Activated CD8-positive, alpha-beta memory T cell treated with anti-CD3 and anti-CD28 coated beads, Interleukin-2, amount 50 U/mL, for 1 hour (primary cell): Measurements from ENCODE around the gene RAB11FIP4.

Experiments
- DNase-seq: peaks from one replicate; pipeline ENCODE4 v3.0.0-alpha.2; 2020; ENCODE audit errors: extremely low read depth

RAB11FIP4 gene

GRCh38 chr17:31405890-31406371, 14.5 kb downstream of the RAB11FIP4 start:
- DNase-seq, result no peak

- DNase-seq, result no peak
Measured at GRCh38 chr17:31408586-31408985, 17.1 kb downstream of the RAB11FIP4 start.

GRCh38 chr17:31411707-31412285, 20.3 kb downstream of the RAB11FIP4 start:
- no peak for DNase-seq

GRCh38 chr17:31412511-31412910, 21.0 kb downstream of the RAB11FIP4 start:
- no peak for DNase-seq

- no peak for DNase-seq
Measured at GRCh38 chr17:31413081-31413799, 21.8 kb downstream of the RAB11FIP4 start.

GRCh38 chr17:31413874-31414549, 22.5 kb downstream of the RAB11FIP4 start:
- DNase-seq, result no peak

GRCh38 chr17:31414550-31414918, 23.1 kb downstream of the RAB11FIP4 start:
- DNase-seq, result no peak

GRCh38 chr17:31415004-31415454, 23.6 kb downstream of the RAB11FIP4 start:
- no peak for DNase-seq

- DNase-seq, result no peak
Measured at GRCh38 chr17:31415640-31416502, 24.4 kb downstream of the RAB11FIP4 start.

- no peak for DNase-seq
Measured at GRCh38 chr17:31416503-31416923, 25.0 kb downstream of the RAB11FIP4 start.

- no peak for DNase-seq
Measured at GRCh38 chr17:31417051-31417792, 25.7 kb downstream of the RAB11FIP4 start.

GRCh38 chr17:31418773-31419350, 27.4 kb downstream of the RAB11FIP4 start:
- DNase-seq, result no peak

- DNase-seq, result no peak
Measured at GRCh38 chr17:31422443-31422842, 31.0 kb downstream of the RAB11FIP4 start.

GRCh38 chr17:31424944-31425281, 33.4 kb downstream of the RAB11FIP4 start:
- no peak for DNase-seq

- no peak for DNase-seq
Measured at GRCh38 chr17:31425282-31426040, 34.0 kb downstream of the RAB11FIP4 start.

GRCh38 chr17:31427684-31428083, 36.2 kb downstream of the RAB11FIP4 start:
- no peak for DNase-seq

GRCh38 chr17:31428111-31428510, 36.6 kb downstream of the RAB11FIP4 start:
- no peak for DNase-seq

- no peak for DNase-seq
Measured at GRCh38 chr17:31428512-31428911, 37.0 kb downstream of the RAB11FIP4 start.

GRCh38 chr17:31431098-31431851, 39.8 kb downstream of the RAB11FIP4 start:
- no peak for DNase-seq
